Loucy (cell line): ENCODE results near the gene POP5.

Source experiments
- H2AFZ ChIP-seq: fragments of 200-600 bp; sonication (generic); 2 replicates; pipeline ENCODE4 v1.6.0; 2016; ENCODE audit warnings: antibody characterized with exemption, mild to moderate bottlenecking, low read length, moderate library complexity
- H3F3A ChIP-seq: fragments of 200-600 bp; 2 replicates; pipeline ENCODE4 v1.6.0; 2016; ENCODE audit warnings: antibody characterized with exemption, low read depth, mild to moderate bottlenecking
- H3K27me3 ChIP-seq: fragments of 200-600 bp; sonication (generic); 2 replicates; pipeline ENCODE4 v1.6.1; 2014; ENCODE audit warnings: low read length, mild to moderate bottlenecking; ENCODE audit not compliant: insufficient read depth, poor library complexity, severe bottlenecking
- H3K36me3 ChIP-seq: fragments of 200-600 bp; sonication (generic); 2 replicates; pipeline ENCODE4 v1.6.1; 2016; ENCODE audit warnings: low read length; ENCODE audit not compliant: insufficient read depth
- H3K4me1 ChIP-seq: fragments of 200-600 bp; sonication (generic); 2 replicates; pipeline ENCODE4 v1.5.1; 2014; ENCODE audit warnings: low read length, mild to moderate bottlenecking; ENCODE audit not compliant: insufficient read depth, poor library complexity, severe bottlenecking
- H3K4me2 ChIP-seq: fragments of 200-600 bp; sonication (generic); 2 replicates; pipeline ENCODE4 v1.6.0; 2014; ENCODE audit warnings: antibody characterized with exemption, low read length, low read depth, mild to moderate bottlenecking; ENCODE audit not compliant: poor library complexity, severe bottlenecking
- H3K4me3 ChIP-seq: fragments of 200-600 bp; sonication (generic); 2 replicates; pipeline ENCODE4 v1.5.1; 2014; ENCODE audit warnings: low read length, mild to moderate bottlenecking, mixed read lengths; ENCODE audit not compliant: poor library complexity, severe bottlenecking
- H3K79me2 ChIP-seq: fragments of 200-600 bp; sonication (generic); 2 replicates; pipeline ENCODE4 v1.6.1; 2014; ENCODE audit warnings: low read length; ENCODE audit not compliant: insufficient read depth
- H3K9ac ChIP-seq: fragments of 200-600 bp; sonication (generic); 2 replicates; pipeline ENCODE4 v1.6.0; 2014; ENCODE audit warnings: mild to moderate bottlenecking, low read depth, low read length, moderate library complexity; ENCODE audit not compliant: poor library complexity, severe bottlenecking
- H3K9me2 ChIP-seq: fragments of 200-600 bp; sonication (generic); replicated peaks from 2 replicates; pipeline ENCODE4 v1.6.1; 2016; ENCODE audit warnings: low read depth, low read length, mixed read lengths
- H3K9me3 ChIP-seq: fragments of 200-600 bp; sonication (generic); 2 replicates; pipeline ENCODE4 v1.6.1; 2014; ENCODE audit warnings: mild to moderate bottlenecking, antibody characterized with exemption, low read length, low read depth; ENCODE audit not compliant: insufficient read depth
- H4K20me1 ChIP-seq: fragments of 200-600 bp; sonication (generic); 2 replicates; pipeline ENCODE4 v1.6.0; 2014; ENCODE audit warnings: antibody characterized with exemption, low read length, mild to moderate bottlenecking; ENCODE audit not compliant: insufficient read depth, poor library complexity, severe bottlenecking
- CTCF ChIP-seq: fragments of 200-600 bp; sonication (generic); conservative IDR thresholded peaks from 2 replicates; pipeline ENCODE4 v1.5.1; 2014; ENCODE audit warnings: mild to moderate bottlenecking, antibody characterized with exemption, low read length
- EZH2phosphoT487 ChIP-seq: fragments of 200-600 bp; IDR thresholded peaks from 2 replicates; pipeline ENCODE4 v1.6.1; 2018; ENCODE audit warnings: antibody characterized with exemption, mild to moderate bottlenecking, moderate library complexity, borderline replicate concordance

Gene POP5

GRCh38 chr12:120586206-120586605 is 5.0 kb upstream of the POP5 start:
- Histone ChIP-seq H3K27me3 (no peaks in the 10 kb centered on the region), H3K9me3 (no peaks in the 10 kb centered on the region), H3F3A (no peaks in the 10 kb centered on the region), H3K9me2 (no peaks in the 10 kb centered on the region), H3K4me1 (peaks cover 15% of the 10 kb centered on the region), H3K9ac (no peak overlapping the region), H3K36me3 (no peaks in the 10 kb centered on the region), H2AFZ (peak overlapping the region; percentile 39; the same call in 1 of the 2 replicates), H3K4me3 (no peak overlapping the region), H4K20me1 (no peaks in the 10 kb centered on the region), H3K4me2 (no peak overlapping the region), H3K79me2 (no peaks in the 10 kb centered on the region)
- TF ChIP-seq EZH2phosphoT487 (no peak), CTCF (no peak)

- Histone ChIP-seq H3K9me3 (no peaks in the 10 kb centered on the region), H3K9ac (peak overlapping the region; percentile 38), H3K27me3 (no peaks in the 10 kb centered on the region), H3K36me3 (peaks cover under 1% of the 10 kb centered on the region; the same call in 1 of the 2 replicates), H3K4me3 (peak overlapping the region; percentile 68), H3K79me2 (peaks cover 13% of the 10 kb centered on the region; the same call in 1 of the 2 replicates), H3K9me2 (no peaks in the 10 kb centered on the region), H3K4me1 (peaks cover 22% of the 10 kb centered on the region), H2AFZ (peak overlapping the region; percentile 78), H3K4me2 (peak overlapping the region; percentile 66), H4K20me1 (peaks cover 6% of the 10 kb centered on the region), H3F3A (no peaks in the 10 kb centered on the region)
- TF ChIP-seq EZH2phosphoT487 (no peak), CTCF (0 out of 2 replicates have a peak, but pooled peaks have one; percentile 13)
Observed at GRCh38 chr12:120584343-120585149, 3.3 kb upstream of the POP5 start.

GRCh38 chr12:120583478-120584030 is 2.4 kb upstream of the POP5 start:
- TF ChIP-seq EZH2phosphoT487: no peak
- TF ChIP-seq CTCF: peak; percentile 96
- Histone ChIP-seq H3K9me2 (no peaks in the 10 kb centered on the region), H2AFZ (peak overlapping the region; percentile 78), H3F3A (no peaks in the 10 kb centered on the region), H3K4me3 (peak overlapping the region; percentile 68), H3K27me3 (no peaks in the 10 kb centered on the region), H3K79me2 (peaks cover 13% of the 10 kb centered on the region; the same call in 1 of the 2 replicates), H3K9ac (no peak overlapping the region), H3K4me1 (peaks cover 22% of the 10 kb centered on the region), H3K4me2 (peak overlapping the region; percentile 66), H3K36me3 (peaks cover 11% of the 10 kb centered on the region; the same call in 1 of the 2 replicates), H4K20me1 (peaks cover 6% of the 10 kb centered on the region), H3K9me3 (no peaks in the 10 kb centered on the region)
